22Rv1 (cell line): ENCODE measurements around the gene PACSIN1.

ENCODE experiments used
- ZFX ChIP-seq: fragments of 450-650 bp; IDR thresholded peaks from 2 replicates; pipeline ENCODE4 v1.6.1; 2017; ENCODE audit warnings: antibody characterized with exemption, borderline replicate concordance
- TF ChIP-seq, protein P1 (sequence below): fragments of 450-650 bp; IDR thresholded peaks from 2 replicates; pipeline ENCODE4 v1.5.1; 2017; ENCODE audit warnings: mild to moderate bottlenecking

GRCh38 chr6:34581561-34581920, 115.7 kb downstream of the PACSIN1 start:
- TF ChIP-seq, protein P1, sequence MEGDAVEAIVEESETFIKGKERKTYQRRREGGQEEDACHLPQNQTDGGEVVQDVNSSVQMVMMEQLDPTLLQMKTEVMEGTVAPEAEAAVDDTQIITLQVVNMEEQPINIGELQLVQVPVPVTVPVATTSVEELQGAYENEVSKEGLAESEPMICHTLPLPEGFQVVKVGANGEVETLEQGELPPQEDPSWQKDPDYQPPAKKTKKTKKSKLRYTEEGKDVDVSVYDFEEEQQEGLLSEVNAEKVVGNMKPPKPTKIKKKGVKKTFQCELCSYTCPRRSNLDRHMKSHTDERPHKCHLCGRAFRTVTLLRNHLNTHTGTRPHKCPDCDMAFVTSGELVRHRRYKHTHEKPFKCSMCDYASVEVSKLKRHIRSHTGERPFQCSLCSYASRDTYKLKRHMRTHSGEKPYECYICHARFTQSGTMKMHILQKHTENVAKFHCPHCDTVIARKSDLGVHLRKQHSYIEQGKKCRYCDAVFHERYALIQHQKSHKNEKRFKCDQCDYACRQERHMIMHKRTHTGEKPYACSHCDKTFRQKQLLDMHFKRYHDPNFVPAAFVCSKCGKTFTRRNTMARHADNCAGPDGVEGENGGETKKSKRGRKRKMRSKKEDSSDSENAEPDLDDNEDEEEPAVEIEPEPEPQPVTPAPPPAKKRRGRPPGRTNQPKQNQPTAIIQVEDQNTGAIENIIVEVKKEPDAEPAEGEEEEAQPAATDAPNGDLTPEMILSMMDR, result no peak
- no peak for TF ChIP-seq ZFX
